Esophagus squamous epithelium (tissue), 5 donors: ENCODE data around the gene HERC3. TPM values are rescaled to one million over a fixed set of nuclear protein-coding genes. Genes with fewer than 3 reads are reported as not detected.

Experiments
- DNase-seq: peaks from one replicate; lab custom pipeline; 2025; lab: John Stamatoyannopoulos, UW
- H3K27ac ChIP-seq, 4 donors: fragments of 200-600 bp; sonication (generic); one replicate each; pipeline ENCODE4 v1.5.1; 2016 to 2019; ENCODE audit warnings: mild to moderate bottlenecking in 1 of 4
- H3K27me3 ChIP-seq, 4 donors: fragments of 200-600 bp; sonication (generic); 1 replicate in 3 of 4; 2 replicates in 1 of 4; pipeline versions ENCODE4 v1.5.1 to v1.6.0; 2017 to 2021; ENCODE audit warnings: antibody characterized with exemption in 1 of 4
- H3K36me3 ChIP-seq, 3 donors: fragments of 200-600 bp; sonication (generic); one replicate each; pipeline ENCODE4 v1.5.1; 2016 to 2019
- H3K4me1 ChIP-seq, 3 donors: fragments of 200-600 bp; sonication (generic); one replicate each; pipeline ENCODE4 v1.5.1; 2017 to 2019
- H3K4me3 ChIP-seq, 4 donors: fragments of 200-600 bp; sonication (generic); 1 replicate in 3 of 4; 2 replicates in 1 of 4; pipeline ENCODE4 v1.5.1; 2016 to 2019; ENCODE audit warnings: mild to moderate bottlenecking in 2 of 4, moderate library complexity in 1 of 4
- H3K9me3 ChIP-seq, 3 donors: fragments of 200-600 bp; sonication (generic); one replicate each; pipeline ENCODE4 v1.5.1; 2016 to 2019
- POLR2A ChIP-seq, 4 donors: fragments of 450-650 bp; IDR thresholded peaks; one replicate each; pipeline ENCODE4 v1.6.1; 2017; ENCODE audit warnings: antibody characterized with exemption in 4 of 4, mild to moderate bottlenecking in 4 of 4, moderate library complexity in 3 of 4
- WGBS, 2 donors: methylation state at CpG; one replicate each; pipeline ENCODE4 v1.1.5; 2018; 5-methylcytosine and 5-hydroxymethylcytosine counted together
- intact Hi-C: fragments of 100-400 bp; cut with DNase I; formaldehyde crosslinking; loops from one replicate; pipeline ENCODE4 v1.15.0; 2022
- total RNA-seq, 4 donors: library from RNA; depleted of rRNA; stranded (reverse); fragments of >200 nt; gene quantifications; one replicate each; pipeline ENCODE4 v1.1.0, GENCODE V29; 2016
- TF ChIP-seq, protein P1 (sequence below), 6 experiments: fragments of 450-650 bp in 4 of 6; fragments of 200-600 bp in 2 of 6; sonication (generic) in 2 of 6; IDR thresholded peaks; one replicate each; pipeline ENCODE4 v1.5.1; 2016 to 2019; ENCODE audit warnings: antibody characterized with exemption in 6 of 6, mild to moderate bottlenecking in 4 of 6, moderate library complexity in 4 of 6
- donor health status: DM: yes; HTN: yes; CAD: no.

The HERC3 gene
- total RNA-seq, 4 donors from 2014 or later, result 19.1 to 41.1 (median 30.8) TPM

DNA sequence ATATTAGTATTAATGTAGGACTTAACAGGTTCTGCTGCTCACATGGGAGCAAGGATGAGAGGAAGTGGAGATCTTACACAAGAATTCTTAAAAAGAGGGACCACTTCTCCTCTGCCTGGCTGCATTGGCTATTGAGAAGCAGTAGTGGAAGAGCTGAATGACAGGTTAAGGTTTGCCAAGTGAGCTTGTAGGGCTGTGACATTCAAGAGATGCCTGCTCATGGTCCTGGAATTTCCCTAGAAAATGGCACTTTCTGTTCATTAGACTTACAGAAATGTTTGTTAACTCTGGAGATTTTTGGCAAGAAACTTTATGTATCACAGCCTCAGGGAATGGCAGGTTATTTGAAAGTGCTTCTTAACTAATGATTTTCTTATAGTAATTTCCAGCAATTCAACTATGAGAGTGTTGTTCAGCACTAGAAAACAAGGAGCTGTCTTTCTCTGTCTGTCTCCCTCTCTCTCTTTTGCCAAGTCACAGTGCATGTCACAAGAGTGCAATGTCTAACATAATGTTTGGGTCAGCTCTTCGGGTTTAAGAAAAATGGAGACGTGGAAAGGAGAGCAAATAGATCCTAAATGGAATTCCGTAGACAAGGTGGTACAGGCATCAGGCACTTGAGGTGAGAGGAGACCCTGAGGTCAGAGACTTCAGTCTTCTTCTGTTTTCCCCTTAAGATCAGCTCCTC, 113.7 kb downstream of the HERC3 start:
- no peak for TF ChIP-seq POLR2A (IDR thresholded peaks at IDR 0.05)
- TF ChIP-seq, protein P1, sequence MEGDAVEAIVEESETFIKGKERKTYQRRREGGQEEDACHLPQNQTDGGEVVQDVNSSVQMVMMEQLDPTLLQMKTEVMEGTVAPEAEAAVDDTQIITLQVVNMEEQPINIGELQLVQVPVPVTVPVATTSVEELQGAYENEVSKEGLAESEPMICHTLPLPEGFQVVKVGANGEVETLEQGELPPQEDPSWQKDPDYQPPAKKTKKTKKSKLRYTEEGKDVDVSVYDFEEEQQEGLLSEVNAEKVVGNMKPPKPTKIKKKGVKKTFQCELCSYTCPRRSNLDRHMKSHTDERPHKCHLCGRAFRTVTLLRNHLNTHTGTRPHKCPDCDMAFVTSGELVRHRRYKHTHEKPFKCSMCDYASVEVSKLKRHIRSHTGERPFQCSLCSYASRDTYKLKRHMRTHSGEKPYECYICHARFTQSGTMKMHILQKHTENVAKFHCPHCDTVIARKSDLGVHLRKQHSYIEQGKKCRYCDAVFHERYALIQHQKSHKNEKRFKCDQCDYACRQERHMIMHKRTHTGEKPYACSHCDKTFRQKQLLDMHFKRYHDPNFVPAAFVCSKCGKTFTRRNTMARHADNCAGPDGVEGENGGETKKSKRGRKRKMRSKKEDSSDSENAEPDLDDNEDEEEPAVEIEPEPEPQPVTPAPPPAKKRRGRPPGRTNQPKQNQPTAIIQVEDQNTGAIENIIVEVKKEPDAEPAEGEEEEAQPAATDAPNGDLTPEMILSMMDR (IDR thresholded peaks at IDR 0.05), result no peak
- no peak for DNase-seq
- H3K36me3 ChIP-seq, result peaks cover 0 to 90% (median 0%) of the 10 kb centered on the region in 3 donors
- peak overlapping the region in 1 of 4 donors; percentile 1 for H3K27ac ChIP-seq
- 55 to 63% methylated on average over 3 of the region's 3 CpGs for WGBS, 2 donors
- H3K9me3 ChIP-seq, result no peaks in the 10 kb centered on the region
- H3K27me3 ChIP-seq, result no peaks in the 10 kb centered on the region
- H3K4me1 ChIP-seq, result peaks cover 0 to 12% (median 4%) of the 10 kb centered on the region in 3 donors
- intact Hi-C loops, result no loop called here
- H3K4me3 ChIP-seq, result no peak overlapping the region

DNA sequence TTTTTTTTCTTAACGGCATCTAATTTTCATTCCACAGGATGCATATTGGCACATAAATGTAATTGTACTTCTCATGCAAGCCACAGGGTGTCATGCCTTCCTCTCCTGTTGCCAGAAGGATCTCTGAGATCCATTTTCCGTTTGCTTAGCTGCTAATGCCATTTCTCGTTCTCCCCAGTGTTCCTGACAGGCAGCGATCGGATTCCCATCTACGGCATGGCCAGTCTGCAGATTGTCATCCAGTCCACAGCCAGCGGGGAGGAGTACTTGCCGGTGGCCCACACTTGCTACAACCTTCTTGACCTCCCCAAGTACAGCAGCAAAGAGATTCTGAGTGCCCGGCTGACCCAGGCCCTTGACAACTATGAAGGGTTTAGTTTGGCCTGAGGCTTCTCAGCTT, 114.3 kb downstream of the HERC3 start:
- Histone ChIP-seq H3K9me3 (no peaks in the 10 kb centered on the region), H3K4me1 (peaks cover 0 to 12% (median 4%) of the 10 kb centered on the region in 3 donors), H3K4me3 (no peak overlapping the region), H3K27me3 (no peaks in the 10 kb centered on the region), H3K27ac (peak overlapping the region in 2 of 4 donors; percentile 36 to 56), H3K36me3 (peaks cover 0 to 95% (median 0%) of the 10 kb centered on the region in 3 donors)
- 38 to 72% methylated on average over 8 to 9 of the region's 9 CpGs for WGBS, 2 donors
- intact Hi-C loops, result no loop called here
- TF ChIP-seq, protein P1 (IDR thresholded peaks at IDR 0.05), result peak in 5 of 6 experiments; percentile 9 to 42 (median 34)
- TF ChIP-seq POLR2A (IDR thresholded peaks at IDR 0.05), result no peak
- no peak for DNase-seq

DNA sequence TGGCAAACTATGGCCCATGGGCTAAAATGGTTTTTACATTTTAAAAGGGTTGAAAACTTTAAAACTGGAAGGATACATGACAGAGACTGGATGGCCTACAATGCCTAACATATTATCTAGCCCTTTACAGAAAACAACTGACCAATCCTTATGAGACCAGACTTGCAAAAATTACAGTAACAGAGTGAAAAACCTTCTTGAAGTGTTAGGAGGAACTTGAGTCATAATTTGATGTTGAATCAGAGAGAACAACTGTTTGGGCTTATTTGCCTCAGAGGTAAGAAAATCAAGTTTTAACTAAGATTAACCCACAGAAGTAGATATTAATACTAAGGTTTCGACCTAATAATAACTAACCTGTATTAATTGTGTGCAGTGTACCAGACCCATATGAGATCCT, 117.7 kb downstream of the HERC3 start:
- no peak for TF ChIP-seq POLR2A (IDR thresholded peaks at IDR 0.05)
- TF ChIP-seq, protein P1 (IDR thresholded peaks at IDR 0.05), result no peak
- Histone ChIP-seq H3K4me1 (peaks cover 0 to 12% (median 4%) of the 10 kb centered on the region in 3 donors), H3K27ac (no peak overlapping the region), H3K27me3 (no peaks in the 10 kb centered on the region), H3K9me3 (no peaks in the 10 kb centered on the region), H3K36me3 (peaks cover 0 to 80% (median 0%) of the 10 kb centered on the region in 3 donors), H3K4me3 (no peak overlapping the region)
- intact Hi-C loops, result no loop called here
- WGBS, 2 donors, result 83 to 88% methylated on average over 1 of the region's 1 CpG
- no peak for DNase-seq

DNA sequence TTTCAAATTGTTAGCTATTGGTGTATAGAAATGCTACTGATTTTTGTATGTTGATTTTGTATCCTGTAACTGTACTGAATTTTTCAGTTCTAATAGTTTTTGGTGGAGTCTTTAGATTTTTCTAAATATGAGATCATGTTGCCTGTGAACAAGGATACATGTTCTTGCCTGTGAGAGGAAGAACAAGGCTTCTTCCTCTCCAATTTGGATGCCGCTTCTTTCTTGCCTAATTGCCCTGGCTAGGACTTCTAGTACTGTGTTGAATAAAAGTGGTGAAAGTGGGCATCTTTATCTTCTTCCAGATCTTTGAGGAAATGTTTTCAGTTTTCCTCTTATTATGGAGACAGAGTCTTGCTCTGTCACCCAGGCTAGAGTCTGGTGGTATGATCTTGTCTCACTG, 121.5 kb downstream of the HERC3 start:
- no peak for DNase-seq
- H3K4me3 ChIP-seq, result no peak overlapping the region
- TF ChIP-seq, protein P1 (IDR thresholded peaks at IDR 0.05), result no peak
- TF ChIP-seq POLR2A (IDR thresholded peaks at IDR 0.05), result no peak
- intact Hi-C loops, result no loop called here
- no peak overlapping the region for H3K27ac ChIP-seq
- no peaks in the 10 kb centered on the region for H3K4me1 ChIP-seq
- H3K36me3 ChIP-seq, result peaks cover 0 to 82% (median 4%) of the 10 kb centered on the region in 3 donors
- H3K9me3 ChIP-seq, result peaks cover 0 to 19% (median 6%) of the 10 kb centered on the region in 3 donors
- H3K27me3 ChIP-seq, result no peaks in the 10 kb centered on the region
- WGBS, 2 donors, result 83 to 86% methylated on average over 1 of the region's 1 CpG

DNA sequence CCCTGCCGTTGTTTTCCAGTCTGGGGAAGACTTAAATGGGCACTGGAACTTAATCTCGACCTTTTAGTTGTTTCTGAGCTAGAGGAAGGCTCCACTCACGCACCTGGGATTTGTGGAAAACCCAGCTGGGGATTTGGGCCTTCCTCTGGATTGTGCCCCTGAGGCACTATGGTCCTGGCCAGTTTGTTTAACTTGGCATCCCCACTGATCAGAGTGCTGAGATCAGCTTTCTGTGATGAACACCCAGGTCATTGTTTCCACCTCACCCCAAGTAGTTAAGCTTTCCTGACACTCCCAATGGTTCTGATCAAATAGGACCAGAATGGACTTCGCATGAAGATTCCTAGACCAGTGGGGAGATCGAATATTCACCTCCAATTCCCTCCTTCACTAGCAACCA, 125.8 kb downstream of the HERC3 start:
- Histone ChIP-seq H3K9me3 (peaks cover 0 to 19% (median 6%) of the 10 kb centered on the region in 3 donors), H3K4me3 (no peak overlapping the region), H3K27me3 (no peaks in the 10 kb centered on the region), H3K4me1 (peaks cover 0 to 23% (median 2%) of the 10 kb centered on the region in 3 donors), H3K27ac (no peak overlapping the region), H3K36me3 (peaks cover 0 to 80% (median 4%) of the 10 kb centered on the region in 3 donors)
- intact Hi-C loops, result no loop called here
- WGBS, 2 donors, result 91 to 98% methylated on average over 5 of the region's 5 CpGs
- DNase-seq, result no peak
- TF ChIP-seq POLR2A (IDR thresholded peaks at IDR 0.05), result no peak
- TF ChIP-seq, protein P1 (IDR thresholded peaks at IDR 0.05), result no peak
